ENCODE results near the gene ENPP3.

The ENPP3 gene

DNA sequence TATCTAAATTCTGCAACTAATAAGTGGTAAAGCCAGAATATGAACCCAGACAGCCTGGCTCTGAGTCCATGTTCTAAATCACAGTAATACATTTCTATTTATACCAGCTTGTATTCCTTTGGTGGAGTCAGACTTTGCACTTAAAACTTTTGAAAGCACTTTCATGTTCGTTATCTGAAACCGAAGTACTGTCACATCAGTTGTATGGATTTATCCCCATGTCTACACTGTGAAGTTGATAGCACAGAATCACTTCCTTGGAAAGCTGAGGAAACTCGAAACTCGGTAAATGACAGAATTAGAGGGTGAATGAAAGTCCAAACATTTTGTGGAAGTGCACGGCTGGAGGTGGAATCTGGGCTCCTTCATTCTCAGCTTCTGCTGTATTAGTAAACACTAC lies 102.0 kb downstream of the ENPP3 start:
- H3K4me3 ChIP-seq (replicated peaks; ENCODE audit: low read depth, low read length), result no peak overlapping the region
- no peak for DNase-seq (ENCODE audit: extremely low read depth, low read depth)
- TF ChIP-seq, protein P1, sequence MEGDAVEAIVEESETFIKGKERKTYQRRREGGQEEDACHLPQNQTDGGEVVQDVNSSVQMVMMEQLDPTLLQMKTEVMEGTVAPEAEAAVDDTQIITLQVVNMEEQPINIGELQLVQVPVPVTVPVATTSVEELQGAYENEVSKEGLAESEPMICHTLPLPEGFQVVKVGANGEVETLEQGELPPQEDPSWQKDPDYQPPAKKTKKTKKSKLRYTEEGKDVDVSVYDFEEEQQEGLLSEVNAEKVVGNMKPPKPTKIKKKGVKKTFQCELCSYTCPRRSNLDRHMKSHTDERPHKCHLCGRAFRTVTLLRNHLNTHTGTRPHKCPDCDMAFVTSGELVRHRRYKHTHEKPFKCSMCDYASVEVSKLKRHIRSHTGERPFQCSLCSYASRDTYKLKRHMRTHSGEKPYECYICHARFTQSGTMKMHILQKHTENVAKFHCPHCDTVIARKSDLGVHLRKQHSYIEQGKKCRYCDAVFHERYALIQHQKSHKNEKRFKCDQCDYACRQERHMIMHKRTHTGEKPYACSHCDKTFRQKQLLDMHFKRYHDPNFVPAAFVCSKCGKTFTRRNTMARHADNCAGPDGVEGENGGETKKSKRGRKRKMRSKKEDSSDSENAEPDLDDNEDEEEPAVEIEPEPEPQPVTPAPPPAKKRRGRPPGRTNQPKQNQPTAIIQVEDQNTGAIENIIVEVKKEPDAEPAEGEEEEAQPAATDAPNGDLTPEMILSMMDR (IDR thresholded peaks at IDR 0.05; ENCODE audit: low read depth, low read length, missing control alignments), result no peak

DNA sequence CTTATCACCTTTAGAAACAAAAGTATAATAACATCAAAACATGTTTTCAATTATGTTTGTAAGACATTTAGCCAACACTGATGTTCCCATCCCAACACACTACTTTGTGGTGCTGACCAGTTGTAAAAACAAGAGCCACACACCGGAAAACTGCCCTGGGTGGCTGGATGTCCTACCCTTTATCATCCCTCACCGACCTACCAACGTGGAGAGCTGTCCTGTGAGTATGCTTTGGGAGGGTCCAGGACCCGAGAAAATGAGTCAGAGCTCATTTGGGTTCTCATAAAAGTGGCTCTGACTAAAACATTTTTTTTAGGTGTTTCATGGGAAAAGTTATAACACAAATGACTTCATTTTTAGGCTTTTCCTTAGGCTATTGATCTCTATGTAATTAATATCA lies 103.1 kb downstream of the ENPP3 start:
- TF ChIP-seq, protein P1 (IDR thresholded peaks at IDR 0.05; ENCODE audit: low read depth, low read length, missing control alignments), result no peak
- DNase-seq (ENCODE audit: extremely low read depth, low read depth), result no peak

DNA sequence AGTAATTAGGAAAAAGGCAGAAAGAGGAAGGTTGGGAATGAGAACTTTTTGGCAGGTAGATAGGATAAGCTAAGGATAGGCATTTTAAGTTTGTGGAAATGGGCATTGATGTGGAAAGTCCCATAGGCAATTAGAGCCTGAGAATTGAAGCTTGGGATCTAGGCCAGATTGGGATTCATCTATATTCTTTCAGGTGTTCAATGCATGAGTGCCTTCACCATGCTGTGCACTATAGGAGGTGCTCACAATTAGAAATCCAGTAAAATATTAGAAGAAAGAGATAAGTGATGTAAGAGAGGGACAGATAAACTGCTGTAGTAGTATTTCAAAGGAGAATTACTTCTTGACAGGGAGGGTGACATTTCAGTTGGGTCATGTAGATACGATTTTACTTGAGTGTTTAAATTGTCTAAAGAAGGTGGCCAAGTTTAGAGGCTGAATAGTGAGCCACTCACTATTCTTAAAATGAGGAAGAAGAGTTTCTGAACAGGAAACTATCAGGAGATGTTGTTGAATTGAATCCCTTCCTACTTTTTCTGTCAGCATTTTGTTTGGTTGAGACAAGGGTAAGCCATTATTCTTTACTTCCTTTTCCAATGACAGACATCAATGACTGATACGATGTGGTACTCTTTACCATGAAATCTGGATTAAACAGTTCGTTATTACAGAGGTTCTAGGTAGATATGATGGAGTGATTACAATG lies 104.7 kb downstream of the ENPP3 start:
- DNase-seq (ENCODE audit: extremely low read depth, low read depth), result no peak
- TF ChIP-seq, protein P1 (IDR thresholded peaks at IDR 0.05; ENCODE audit: low read depth, low read length, missing control alignments), result no peak
- H3K4me3 ChIP-seq (replicated peaks; ENCODE audit: low read depth, low read length), result no peak overlapping the region

More for the DNA sequence above, 103.1 kb downstream of the ENPP3 start:
- no peak overlapping the region for H3K4me3 ChIP-seq (replicated peaks; ENCODE audit: low read depth, low read length)

DNA sequence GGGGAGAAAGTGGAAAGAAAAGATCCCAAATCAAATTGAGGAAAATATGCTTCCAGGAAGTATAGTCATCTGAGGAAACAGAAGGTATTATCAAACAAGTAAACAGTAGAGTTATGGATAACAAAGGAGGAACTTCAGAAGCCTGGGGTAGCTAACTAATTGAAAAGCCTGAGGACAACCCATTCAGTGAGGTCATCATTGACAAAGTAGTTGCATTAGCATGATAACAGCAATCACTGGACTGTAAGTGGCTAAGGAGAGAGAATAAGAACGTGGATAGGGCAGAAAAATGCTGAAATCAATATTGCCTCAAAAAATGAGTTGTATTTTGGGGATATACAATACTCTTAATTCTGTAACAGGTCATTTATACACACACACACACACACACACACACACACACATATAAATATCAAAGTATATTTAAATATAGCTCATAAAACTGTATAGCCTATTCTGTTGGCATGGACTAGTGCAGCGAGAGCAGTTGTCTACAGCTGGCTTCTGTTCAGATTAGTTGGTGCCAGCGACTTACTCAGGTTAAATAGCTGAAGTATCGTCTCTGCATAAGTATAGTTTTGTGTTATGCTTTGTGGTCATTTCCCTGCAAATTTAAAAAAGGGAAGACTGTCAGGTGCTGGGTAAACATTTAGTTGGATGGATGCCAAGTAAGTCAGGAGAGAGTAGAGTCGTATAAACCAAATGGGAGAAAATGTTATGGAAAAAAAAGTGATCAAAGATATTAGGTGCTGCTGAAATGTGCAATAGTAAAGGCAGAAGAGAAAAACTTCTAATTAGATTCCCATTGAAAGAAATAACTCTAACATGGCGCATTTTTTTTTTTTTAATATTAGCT lies 107.6 kb downstream of the ENPP3 start:
- H3K4me3 ChIP-seq (replicated peaks; ENCODE audit: low read depth, low read length), result no peak overlapping the region

DNA sequence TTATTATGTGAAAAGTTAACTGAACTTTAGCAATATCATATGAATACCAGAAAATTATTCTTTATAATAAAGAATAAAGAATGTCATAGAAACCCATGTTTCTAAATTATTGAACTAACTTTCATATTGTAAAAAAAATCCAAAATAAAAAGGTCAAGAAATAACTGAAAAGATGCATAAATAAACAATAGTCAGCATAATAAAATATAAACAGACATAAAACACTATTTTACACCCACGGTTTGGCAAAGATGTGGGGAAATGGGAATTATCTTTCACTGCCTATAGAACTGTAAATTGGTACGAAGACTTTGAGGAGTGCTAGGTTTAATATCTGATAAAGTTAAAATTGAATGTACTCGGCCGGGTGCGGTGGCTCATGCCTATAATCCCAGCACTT lies 108.4 kb downstream of the ENPP3 start:
- DNase-seq (ENCODE audit: extremely low read depth, low read depth), result no peak
- TF ChIP-seq, protein P1 (IDR thresholded peaks at IDR 0.05; ENCODE audit: low read depth, low read length, missing control alignments), result no peak
- no peak overlapping the region for H3K4me3 ChIP-seq (replicated peaks; ENCODE audit: low read depth, low read length)

More for the DNA sequence above, 107.6 kb downstream of the ENPP3 start:
- TF ChIP-seq, protein P1 (IDR thresholded peaks at IDR 0.05; ENCODE audit: low read depth, low read length, missing control alignments), result no peak
- DNase-seq (ENCODE audit: extremely low read depth, low read depth), result no peak

DNA sequence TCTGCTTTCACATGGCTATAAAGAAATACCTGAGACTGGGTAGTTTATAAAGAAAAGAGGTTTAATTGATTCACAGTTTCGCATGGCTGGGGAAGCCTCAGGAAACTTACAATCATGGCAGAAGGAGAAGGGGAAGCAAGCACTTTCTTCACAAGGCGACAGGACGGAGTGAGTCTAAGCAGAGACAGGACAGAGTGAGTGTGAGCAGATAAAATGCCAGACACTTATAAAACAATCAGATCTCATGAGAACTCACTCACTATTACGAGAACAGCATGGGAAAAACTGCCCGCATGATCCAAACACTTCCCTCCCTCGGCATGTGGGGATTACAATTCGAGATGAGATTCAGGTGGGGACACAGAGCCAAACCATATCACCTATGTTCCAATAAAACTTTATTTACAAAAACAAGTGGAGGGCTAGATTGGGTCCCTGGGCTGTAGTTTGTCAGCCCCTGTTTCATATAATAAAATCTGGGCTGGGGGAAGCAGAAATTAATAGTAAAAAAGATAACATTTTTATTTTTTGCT lies 110.8 kb downstream of the ENPP3 start:
- DNase-seq (ENCODE audit: extremely low read depth, low read depth), result no peak
- TF ChIP-seq, protein P1 (IDR thresholded peaks at IDR 0.05; ENCODE audit: low read depth, low read length, missing control alignments), result no peak

More for the DNA sequence above, 110.8 kb downstream of the ENPP3 start:
- no peak overlapping the region for H3K4me3 ChIP-seq (replicated peaks; ENCODE audit: low read depth, low read length)

Measured in HFF-Myc (cell line).